Motor neuron (in vitro differentiated cells): ENCODE measurements around the gene CKS2. TPM values are rescaled to one million over a fixed set of nuclear protein-coding genes. Genes with fewer than 3 reads are reported as not detected.

Experiments used
- ATAC-seq, 8 experiments: fragments of 200-7000 bp; cut with Tn5 transposase; replicated peaks in 6 of 8; 2 replicates each; pipeline ENCODE4 v1.8.0; 2021; ENCODE audit warnings: mild to moderate bottlenecking in 8 of 8, moderate library complexity in 8 of 8
- H3K27ac ChIP-seq, 2 donors: fragments of 250-450 bp; sonication (Bioruptor Pico); 2 replicates each; pipeline ENCODE4 v1.9.0; 2021; ENCODE audit warnings: antibody characterized with exemption in 2 of 2, mild to moderate bottlenecking in 2 of 2, moderate library complexity in 1 of 2
- H3K4me1 ChIP-seq, 2 donors: fragments of 250-450 bp; sonication (Bioruptor Pico); replicated peaks in 1 of 2; 2 replicates each; pipeline ENCODE4 v1.6.1; 2021; ENCODE audit warnings: antibody characterized with exemption in 2 of 2, mild to moderate bottlenecking in 2 of 2, moderate library complexity in 1 of 2
- H3K4me3 ChIP-seq, 5 donors: fragments of 250-450 bp; sonication (Bioruptor Pico); 2 replicates each; pipeline ENCODE4 v1.9.0; 2021; ENCODE audit warnings: antibody characterized with exemption in 5 of 5, mild to moderate bottlenecking in 5 of 5, moderate library complexity in 4 of 5
- WGBS, 10 experiments: fragments of 450-650 bp; shearing (Covaris generic); methylation state at CpG; one replicate each; pipeline ENCODE4 v1.0.0; 2022; 5-methylcytosine and 5-hydroxymethylcytosine counted together
- in situ Hi-C, 9 experiments: fragments of 400-800 bp; cut with MboI; loops; one replicate each; pipeline ENCODE4 v1.15.0; 2021; ENCODE audit warnings: low sequenced_read_pairs in 9 of 9, low pct_unique_long_range_greater_than_20kb in 2 of 9; ENCODE audit not compliant: unreplicated experiment in 9 of 9
- total RNA-seq, 8 experiments: library from RNA; unstranded; fragments of 300-600 nt; gene quantifications; 2 replicates each; pipeline versions ENCODE4 v1.2.3 to v1.2.4, GENCODE V29; 2022

The CKS2 gene
- total RNA-seq, 8 experiments from 2014 or later: 22.2 to 184 (median 102) TPM

DNA sequence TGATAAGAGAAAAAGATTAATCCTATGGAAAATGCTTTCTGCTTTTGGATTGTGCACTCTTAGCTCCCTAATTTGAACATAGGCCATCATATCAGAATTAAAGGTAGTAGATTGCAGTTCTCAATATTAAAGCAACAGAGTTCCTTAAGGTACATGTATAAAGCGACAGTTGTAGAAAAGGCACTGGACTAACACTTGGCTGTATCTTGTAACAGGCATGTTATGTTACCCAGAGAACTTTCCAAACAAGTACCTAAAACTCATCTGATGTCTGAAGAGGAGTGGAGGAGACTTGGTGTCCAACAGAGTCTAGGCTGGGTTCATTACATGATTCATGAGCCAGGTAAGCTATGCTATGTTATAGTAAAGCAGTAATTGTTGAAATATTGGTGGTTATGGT is 4.0 kb downstream of the CKS2 start:
- no peak overlapping the region for H3K27ac ChIP-seq
- in situ Hi-C loops: no loop called here
- no peak overlapping the region for H3K4me3 ChIP-seq
- 60 to 100% (median 100%) methylated on average over 1 of the region's 1 CpG; no CpG with 5 or more reads in 2 of the 10 experiments for WGBS, 10 experiments
- no peak for ATAC-seq
- peaks cover 6 to 11% of the 10 kb centered on the region in 2 donors for H3K4me1 ChIP-seq

DNA sequence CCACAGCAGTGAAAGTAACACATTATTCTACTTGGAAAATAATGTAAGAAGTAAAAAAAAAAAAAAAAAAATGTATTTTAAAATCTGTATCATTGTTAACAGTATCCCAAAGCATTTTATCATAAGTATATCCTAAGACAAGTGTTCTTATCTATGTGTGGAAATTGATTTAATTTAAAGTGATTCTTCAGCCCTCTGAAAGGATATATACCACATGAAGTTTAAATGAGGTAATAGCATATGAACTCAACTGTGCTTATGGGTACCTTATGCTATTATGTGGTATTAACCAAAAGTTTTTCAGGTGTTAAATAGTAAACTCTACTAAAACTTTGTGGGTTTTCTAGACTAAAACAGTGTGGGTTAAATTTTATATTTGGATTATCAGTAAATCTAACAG is 4.5 kb downstream of the CKS2 start:
- ATAC-seq: no peak
- Histone ChIP-seq H3K4me1 (peaks cover 11 to 15% of the 10 kb centered on the region in 2 donors), H3K4me3 (no peak overlapping the region), H3K27ac (no peak overlapping the region)
- in situ Hi-C loops: no loop called here

DNA sequence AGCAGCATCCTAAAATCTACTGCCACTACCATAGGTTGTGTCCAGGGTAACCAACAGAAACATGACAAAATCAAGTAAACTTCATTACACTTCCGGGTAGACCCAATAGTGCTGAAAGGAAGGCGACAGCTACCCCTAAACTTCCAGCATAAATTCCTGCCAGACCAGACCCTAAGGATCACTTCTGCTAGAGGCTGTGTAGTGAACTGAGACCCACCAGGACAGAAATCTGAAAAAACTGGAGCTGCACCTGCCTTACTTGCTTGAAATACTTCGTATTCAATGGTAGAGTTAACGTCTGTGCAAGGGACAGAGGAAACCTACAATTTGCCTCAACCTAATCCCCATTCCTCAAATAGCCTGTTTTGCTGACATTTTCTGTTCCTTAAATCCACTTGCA is 6.3 kb downstream of the CKS2 start:
- WGBS, 10 experiments: 50 to 93% (median 74%) methylated on average over 1 to 4 of the region's 4 CpGs
- no peak for ATAC-seq
- in situ Hi-C loops: no loop called here
- Histone ChIP-seq H3K4me3 (peak overlapping the region in 1 of 5 donors; percentile 74), H3K27ac (peak overlapping the region in 1 of 2 donors; percentile 100), H3K4me1 (peaks cover 12 to 15% of the 10 kb centered on the region in 2 donors)

DNA sequence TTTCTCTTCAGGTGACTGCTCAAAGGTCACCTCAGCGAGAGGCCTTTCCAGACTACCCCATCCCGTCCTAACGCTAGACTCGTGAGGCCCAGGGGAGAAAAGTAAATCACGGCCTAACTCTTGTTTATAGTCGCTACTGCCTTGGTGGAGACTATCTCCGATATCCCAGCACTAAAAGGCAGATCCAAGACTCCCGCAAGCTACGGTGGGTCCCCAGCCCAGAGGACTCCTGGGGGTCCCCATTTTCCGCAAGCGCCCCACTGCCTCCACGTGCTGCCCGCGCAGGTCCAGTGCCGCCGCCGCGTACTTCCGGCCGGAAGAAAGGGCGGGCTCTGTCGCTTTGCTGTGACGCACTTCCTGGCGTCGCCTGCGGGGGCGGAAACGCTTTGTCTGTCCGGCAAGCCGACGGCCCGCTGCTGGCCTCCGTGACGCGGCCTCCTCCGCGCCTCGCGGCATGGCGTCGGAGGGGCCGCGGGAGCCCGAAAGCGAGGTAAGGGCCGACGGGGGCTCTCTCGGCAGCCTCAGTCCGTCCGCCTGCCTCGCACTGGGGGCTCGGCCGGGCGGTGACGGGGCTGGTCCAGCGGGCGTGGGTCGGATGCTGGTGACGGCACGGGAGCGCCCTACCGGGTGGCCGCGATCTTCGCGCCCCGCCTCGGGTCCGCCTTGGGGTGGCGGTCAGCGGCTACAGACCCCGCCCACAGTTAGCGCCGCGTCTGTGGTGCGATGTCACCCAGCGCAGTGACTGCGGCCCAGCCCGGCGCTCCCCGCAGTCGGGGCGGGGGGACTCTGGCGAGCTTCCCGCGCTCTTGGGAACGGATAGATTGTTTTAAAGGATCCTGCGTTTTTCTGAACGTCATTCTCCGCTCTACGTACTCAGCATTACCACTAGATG is 7.4 kb downstream of the CKS2 start, which contains the start of gene SECISBP2:
SECISBP2 (plus strand) TSS at position 378 of the 892 bp plus-strand sequence; CDS start at position 455, 77 bp downstream.
- peak within 1 kb of the TSS; percentile 100 for H3K27ac ChIP-seq
- ATAC-seq: peak; percentile 87 to 96 (median 94)
- H3K4me1 ChIP-seq: peaks cover 12 to 15% of the 10 kb centered on the region in 2 donors
- in situ Hi-C loops: no loop called here
- WGBS, 10 experiments: 0 to 3% (median 0%) methylated on average over 2 to 32 of the region's 91 CpGs; no CpG with 5 or more reads in 2 of the 10 experiments
- H3K4me3 ChIP-seq: peak within 1 kb of the TSS; percentile 74 to 92 (median 86)

DNA sequence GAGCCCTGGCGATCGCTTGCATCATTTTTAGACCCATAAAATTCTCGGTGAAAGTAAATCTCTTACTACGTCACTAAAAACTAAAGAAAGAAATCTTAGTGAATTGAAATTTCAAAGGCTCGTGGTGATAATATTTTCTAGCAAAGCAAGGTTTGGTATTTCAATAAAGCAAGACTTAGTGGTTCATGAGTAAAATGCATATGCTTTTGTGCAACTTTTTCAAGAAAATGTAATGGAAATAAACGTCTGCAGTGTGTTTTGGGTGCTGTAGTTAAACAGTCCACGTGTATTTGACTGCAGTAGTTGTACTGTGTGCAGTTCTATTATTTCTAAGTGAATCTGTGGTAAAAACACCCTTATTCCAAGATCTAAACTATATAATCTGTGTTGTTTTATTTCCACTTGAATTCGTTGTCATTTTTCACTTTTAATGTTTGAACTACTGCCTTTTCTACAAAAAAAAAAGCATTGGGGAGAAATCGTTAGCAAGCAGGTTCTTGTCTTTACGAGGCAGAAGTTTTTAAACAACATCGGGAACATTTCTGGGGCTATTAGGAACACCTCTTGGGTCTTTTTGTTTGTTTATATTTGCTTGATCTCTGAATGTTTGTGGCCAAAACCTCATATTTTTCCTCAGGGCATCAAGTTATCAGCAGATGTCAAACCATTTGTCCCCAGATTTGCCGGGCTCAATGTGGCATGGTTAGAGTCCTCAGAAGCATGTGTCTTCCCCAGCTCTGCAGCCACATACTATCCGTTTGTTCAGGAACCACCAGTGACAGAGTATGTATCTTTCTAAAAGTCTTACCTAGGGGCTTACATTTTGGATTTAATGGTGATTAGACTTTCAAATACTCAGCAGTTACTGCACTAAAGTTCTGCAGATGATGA is 8.3 kb downstream of the CKS2 start:
- Histone ChIP-seq H3K4me1 (peaks cover 12 to 15% of the 10 kb centered on the region in 2 donors), H3K27ac (peak overlapping the region; percentile 100), H3K4me3 (peak overlapping the region; percentile 74 to 92 (median 86))
- peak in 2 of 8 experiments; percentile 1 to 2 for ATAC-seq
- 0 to 12% (median 6%) methylated on average over 6 to 13 of the region's 13 CpGs; no CpG with 5 or more reads in 1 of the 10 experiments for WGBS, 10 experiments
- in situ Hi-C loops: no loop called here

DNA sequence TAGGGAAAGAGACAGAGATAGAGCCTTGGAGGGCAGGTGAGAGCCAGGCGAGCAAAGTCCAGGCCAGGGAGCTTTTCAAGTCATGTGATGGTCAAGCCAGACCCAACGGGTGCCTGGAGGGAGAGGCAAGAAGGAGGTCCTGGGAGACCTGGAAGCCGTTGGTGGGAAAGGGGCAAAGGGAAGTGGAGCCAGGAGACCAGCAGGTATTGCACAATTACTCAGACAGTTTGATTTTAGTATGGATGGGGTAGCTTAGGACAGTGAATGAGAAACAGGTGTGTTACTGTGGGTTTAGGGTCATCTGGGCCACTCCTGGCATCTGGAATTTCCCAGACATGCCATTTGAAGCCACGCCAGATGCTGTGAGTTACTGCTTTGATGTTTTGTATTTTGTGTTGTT is 12.4 kb downstream of the CKS2 start:
- in situ Hi-C loops: no loop called here
- Histone ChIP-seq H3K27ac (no peak overlapping the region), H3K4me1 (peaks cover 9 to 10% of the 10 kb centered on the region in 2 donors), H3K4me3 (no peak overlapping the region)
- ATAC-seq: no peak
- WGBS, 10 experiments: 80 to 100% (median 94%) methylated on average over 1 to 4 of the region's 4 CpGs; no CpG with 5 or more reads in 5 of the 10 experiments

DNA sequence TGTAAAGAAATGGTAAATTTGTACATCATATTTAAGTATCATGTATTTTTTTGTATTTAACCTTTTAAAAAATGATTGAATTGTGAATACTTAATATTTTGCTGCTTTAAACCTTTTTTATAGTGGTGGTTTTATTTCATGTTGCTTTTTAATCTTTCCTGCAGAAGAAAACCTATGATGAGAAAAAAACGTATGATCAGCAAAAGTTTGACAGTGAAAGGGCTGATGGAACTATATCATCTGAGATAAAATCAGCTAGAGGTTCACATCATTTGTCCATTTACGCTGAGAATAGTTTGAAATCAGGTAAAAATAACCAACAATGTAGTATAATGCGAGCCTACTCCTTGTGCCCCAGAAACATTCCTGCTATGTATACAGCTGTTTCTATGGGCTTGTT is 14.7 kb downstream of the CKS2 start:
- Histone ChIP-seq H3K4me3 (no peak overlapping the region), H3K27ac (no peak overlapping the region), H3K4me1 (no peaks in the 10 kb centered on the region)
- in situ Hi-C loops: no loop called here
- ATAC-seq: no peak
- WGBS, 10 experiments: 78 to 100% (median 89%) methylated on average over 1 to 3 of the region's 3 CpGs

DNA sequence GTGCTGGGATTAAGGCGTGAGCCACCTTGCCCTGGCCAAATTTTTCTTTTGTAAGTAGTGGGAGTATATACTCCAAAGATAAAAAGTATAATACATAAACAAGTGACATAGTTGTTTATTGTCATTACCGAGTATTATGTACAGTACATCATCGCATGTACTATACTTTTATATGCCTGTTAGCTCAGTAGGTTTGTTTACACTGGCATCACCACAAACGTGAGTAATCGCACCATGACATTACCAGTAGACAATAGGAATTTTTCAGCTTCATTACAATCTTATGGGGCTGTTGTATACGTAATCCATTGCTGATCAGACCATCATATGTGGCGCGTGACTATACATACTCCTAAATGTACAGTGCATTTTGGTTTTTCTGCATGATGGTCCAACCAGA is 17.1 kb downstream of the CKS2 start:
- Histone ChIP-seq H3K4me3 (no peak overlapping the region), H3K27ac (no peak overlapping the region), H3K4me1 (no peaks in the 10 kb centered on the region)
- WGBS, 10 experiments: 78 to 100% (median 97%) methylated on average over 2 to 8 of the region's 8 CpGs
- in situ Hi-C loops: no loop called here
- no peak for ATAC-seq

DNA sequence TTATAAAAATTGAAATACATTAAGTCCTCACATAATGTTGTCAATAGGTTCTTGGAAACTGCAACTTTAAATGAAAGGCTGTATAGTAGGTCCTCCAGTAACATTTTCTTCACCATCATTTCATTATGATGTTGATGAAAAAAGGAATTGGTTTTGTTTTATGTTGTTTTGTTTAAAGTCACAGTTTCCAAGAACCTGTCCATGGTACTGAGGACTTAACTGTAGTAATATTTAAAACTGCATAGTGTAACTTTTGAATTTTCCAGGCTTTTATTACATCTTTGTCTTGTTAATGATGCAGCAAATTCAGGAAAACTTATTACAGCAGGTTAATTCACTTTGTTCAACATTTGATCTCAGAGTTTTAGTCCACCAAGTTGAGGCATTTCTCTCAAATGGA is 18.9 kb downstream of the CKS2 start:
- in situ Hi-C loops: no loop called here

DNA sequence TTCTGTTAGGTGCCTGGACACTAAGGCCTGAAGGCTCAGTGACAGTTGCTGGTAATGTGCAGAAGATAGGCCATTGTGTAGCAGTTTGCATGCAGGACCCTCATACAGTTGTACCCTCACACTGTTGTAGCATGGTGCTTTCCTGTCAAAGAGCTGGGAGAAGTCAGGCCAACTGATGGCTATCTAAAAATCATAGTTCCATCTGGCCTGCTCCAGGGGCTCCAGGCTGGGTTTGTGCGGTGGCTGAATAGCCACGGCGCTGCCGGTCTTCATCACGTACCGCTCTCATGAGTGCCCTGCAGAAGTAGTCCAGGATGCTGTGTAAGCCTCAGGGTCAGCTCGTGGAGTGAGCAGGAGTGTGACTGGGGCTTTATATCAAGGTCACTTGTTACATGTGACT is 19.5 kb downstream of the CKS2 start:
- in situ Hi-C loops: no loop called here
- H3K4me1 ChIP-seq: no peaks in the 10 kb centered on the region
- no peak overlapping the region for H3K27ac ChIP-seq
- no peak overlapping the region for H3K4me3 ChIP-seq
- ATAC-seq: no peak
- WGBS, 10 experiments: 85 to 100% (median 99%) methylated on average over 1 to 7 of the region's 7 CpGs; no CpG with 5 or more reads in 2 of the 10 experiments

More for the DNA sequence above, 18.9 kb downstream of the CKS2 start:
- Histone ChIP-seq H3K4me3 (no peak overlapping the region), H3K27ac (no peak overlapping the region), H3K4me1 (no peaks in the 10 kb centered on the region)
- ATAC-seq: no peak

DNA sequence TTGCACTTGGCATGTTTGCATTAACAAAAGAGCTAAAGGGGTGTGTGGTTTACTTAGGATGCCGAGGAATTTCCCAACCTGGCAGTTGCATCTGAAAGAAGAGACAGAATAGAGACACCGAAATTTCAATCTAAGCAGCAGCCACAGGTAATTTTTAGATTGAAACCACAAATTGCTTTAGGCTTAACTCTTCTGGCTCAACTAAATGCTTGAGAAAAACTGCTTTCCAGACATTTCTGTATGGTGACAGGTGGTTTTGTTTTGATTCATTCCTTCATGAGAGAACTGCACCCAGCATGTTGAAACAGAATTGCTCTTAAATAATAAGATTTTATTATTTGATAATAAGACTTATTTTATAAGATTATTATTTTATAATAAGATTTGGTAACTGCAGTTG is 28.8 kb downstream of the CKS2 start:
- Histone ChIP-seq H3K27ac (no peak overlapping the region), H3K4me1 (no peaks in the 10 kb centered on the region), H3K4me3 (no peak overlapping the region)
- 58 to 100% (median 100%) methylated on average over 1 to 2 of the region's 2 CpGs; no CpG with 5 or more reads in 3 of the 10 experiments for WGBS, 10 experiments
- no peak for ATAC-seq
- in situ Hi-C loops: no loop called here

DNA sequence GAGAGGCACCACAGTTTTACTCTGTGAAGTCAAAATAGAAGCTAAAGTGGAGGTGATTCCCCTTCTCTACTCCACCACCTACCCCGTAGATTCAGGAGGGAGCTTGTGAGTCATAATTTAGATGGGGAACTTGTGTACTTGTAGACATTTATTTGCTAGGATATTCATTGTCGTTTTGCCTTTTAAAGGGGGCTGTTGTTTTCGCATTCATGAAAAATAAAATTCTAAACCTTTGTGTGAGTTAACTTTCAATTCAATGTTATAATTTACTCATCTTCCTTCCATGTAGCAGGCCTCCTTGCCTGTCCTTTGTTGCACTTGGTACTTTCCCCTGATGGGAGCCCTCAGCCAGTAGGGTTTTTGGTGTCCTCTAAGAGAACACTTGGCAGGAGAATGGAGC is 29.3 kb downstream of the CKS2 start:
- in situ Hi-C loops: no loop called here
- no peak for ATAC-seq
- Histone ChIP-seq H3K4me3 (no peak overlapping the region), H3K4me1 (no peaks in the 10 kb centered on the region), H3K27ac (no peak overlapping the region)
- WGBS, 10 experiments: 40 to 100% (median 93%) methylated on average over 1 to 3 of the region's 3 CpGs

DNA sequence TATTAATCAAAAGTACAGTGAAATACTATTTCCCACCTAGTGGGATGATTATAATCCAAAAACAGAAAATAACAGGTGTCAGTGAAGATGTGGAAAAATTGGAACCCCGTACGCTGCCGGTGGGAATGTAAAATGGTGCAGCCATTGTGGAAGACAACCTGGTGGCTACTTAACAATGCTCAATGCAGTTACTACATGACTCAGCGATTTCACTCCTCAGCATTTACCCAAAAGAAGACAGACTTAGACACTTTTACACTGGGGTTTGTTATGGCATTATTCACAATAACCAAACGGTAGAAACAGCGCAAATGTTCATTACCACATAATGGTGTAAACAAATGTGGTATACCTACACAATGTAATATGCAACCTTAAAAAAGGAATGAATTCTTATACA is 31.2 kb downstream of the CKS2 start:
- Histone ChIP-seq H3K4me3 (no peak overlapping the region), H3K27ac (no peak overlapping the region), H3K4me1 (no peaks in the 10 kb centered on the region)
- in situ Hi-C loops: no loop called here
- WGBS, 10 experiments: 90 to 100% (median 95%) methylated on average over 1 to 6 of the region's 6 CpGs
- no peak for ATAC-seq
